Posterior vena cava (tissue), 2 donors: Measurements from ENCODE around the gene RFPL4AL1. TPM values are rescaled to one million over a fixed set of nuclear protein-coding genes. Genes with fewer than 3 reads are reported as not detected.

ENCODE experiments used
- DNase-seq: peaks from one replicate; pipeline ENCODE4 v3.0.0-alpha.2; 2020; ENCODE audit warnings: low spot score
- intact Hi-C, 2 donors: fragments of 100-400 bp; cut with DNase I; formaldehyde crosslinking; loops; one replicate each; pipeline versions ENCODE4 v1.14.1 to v1.14.2; 2022 to 2023
- total RNA-seq, 2 donors: library from RNA; stranded (reverse); fragmentation: NEBNext Ultra II Directional; extraction: Animal tissue kit (Norgen Biotek cat#: 25700); gene quantifications; one replicate each; pipeline ENCODE4 v1.2.1, GENCODE V29; 2021
- donor health status: DM: yes; HTN: yes; CAD: no.
- donor health status: DM: yes; HTN: yes; CAD: no.

RFPL4AL1 gene
- total RNA-seq, 2 donors from 2014 or later, result not detected

GRCh38 chr19:55813906-55814305 is 45.0 kb downstream of the RFPL4AL1 start:
- no peak for DNase-seq
- intact Hi-C loops, result no loop called here

- intact Hi-C loops, result no loop called here
- no peak for DNase-seq
These were observed 51.1 kb downstream of the RFPL4AL1 start for GRCh38 chr19:55820037-55820436.

Other genes starting within 250 kb of the RFPL4AL1 start
- gene SBK2, start 232.0 kb upstream of the RFPL4AL1 start, total RNA-seq, result not detected
- gene SBK3, start 223.6 kb upstream of the RFPL4AL1 start, total RNA-seq, result not detected
- gene ZNF579, start 188.3 kb upstream of the RFPL4AL1 start, total RNA-seq, result 1 to 10 TPM; 7.4 to 7.6 TPM
- 1 to 10 TPM; 7.8 to 9.7 TPM for gene FIZ1, start 169.6 kb upstream of the RFPL4AL1 start, total RNA-seq
- gene ZNF524, start 168.8 kb upstream of the RFPL4AL1 start, total RNA-seq, result 10 to 100 TPM; 10.6 to 11.1 TPM
- gene ZNF865, start 163.5 kb upstream of the RFPL4AL1 start, total RNA-seq, result 10 to 100 TPM; 10.1 to 12.6 TPM
- gene ZNF784, start 144.6 kb upstream of the RFPL4AL1 start, total RNA-seq, result 1 to 10 TPM; 3.6 to 4.3 TPM
- gene ZNF580, start 128.1 kb upstream of the RFPL4AL1 start, total RNA-seq, result 10 to 100 TPM; 32.0 to 36.7 TPM
- gene ZNF581, start 125.5 kb upstream of the RFPL4AL1 start, total RNA-seq, result 10 to 100 TPM in 1 of 2 donors, 1 to 10 TPM in 1; 8.0 to 12.0 TPM
- 10 to 100 TPM in 1 of 2 donors, 1 to 10 TPM in 1; 8.6 to 13.6 TPM for gene CCDC106, start 120.9 kb upstream of the RFPL4AL1 start, total RNA-seq
- 10 to 100 TPM; 89.3 to 91.7 TPM for gene U2AF2, start 114.1 kb upstream of the RFPL4AL1 start, total RNA-seq
- 10 to 100 TPM; 75.5 to 76.4 TPM for gene EPN1, start 93.9 kb upstream of the RFPL4AL1 start, total RNA-seq
- gene NLRP9, start 30.7 kb upstream of the RFPL4AL1 start, total RNA-seq, result not detected
- gene RFPL4A, start 10.0 kb upstream of the RFPL4AL1 start, total RNA-seq, result not detected
- not detected for gene NLRP11, start 62.9 kb downstream of the RFPL4AL1 start, total RNA-seq
- not detected for gene NLRP4, start 67.4 kb downstream of the RFPL4AL1 start, total RNA-seq
- gene NLRP13, start 163.2 kb downstream of the RFPL4AL1 start, total RNA-seq, result not detected
- gene NLRP8, start 178.7 kb downstream of the RFPL4AL1 start, total RNA-seq, result not detected
- not detected for gene NLRP5, start 217.7 kb downstream of the RFPL4AL1 start, total RNA-seq